Liver (tissue), 9 donors: ENCODE measurements around the gene PSMG4. TPM values are rescaled to one million over a fixed set of nuclear protein-coding genes. Genes with fewer than 3 reads are reported as not detected.
A peak's percentile ranks its signal among the peaks of the same experiment; 100 is the strongest.
"Not testable (repeated sequence)": the region's sequence is repeated elsewhere in the genome, so short reads cannot be mapped to it uniquely, and the experiment has no call there.

ENCODE experiments used
- DNase-seq: peaks from one replicate; pipeline ENCODE4 v3.0.0-alpha.2; 2017; ENCODE audit warnings: low spot score
- H3K27ac ChIP-seq, 2 donors: one replicate each; pipeline ENCODE4 v1.7.0; 2013; ENCODE audit warnings: inconsistent platforms in 2 of 2, low read length in 2 of 2, control low read depth in 1 of 2, low read depth in 1 of 2, mild to moderate bottlenecking in 1 of 2
- H3K27me3 ChIP-seq, 4 donors: one replicate each; pipeline versions ENCODE4 v1.6.1 to v1.7.0; 2013; ENCODE audit warnings: low read length in 3 of 4, inconsistent platforms in 1 of 4, mild to moderate bottlenecking in 1 of 4, moderate library complexity in 1 of 4; ENCODE audit not compliant: control insufficient read depth in 4 of 4, insufficient read depth in 4 of 4
- H3K36me3 ChIP-seq, 4 donors: one replicate each; pipeline versions ENCODE4 v1.6.1 to v1.7.0; 2013; ENCODE audit warnings: low read length in 3 of 4, mild to moderate bottlenecking in 3 of 4, low read depth in 1 of 4, moderate library complexity in 1 of 4; ENCODE audit not compliant: control insufficient read depth in 4 of 4, insufficient read depth in 3 of 4
- H3K4me1 ChIP-seq, 4 donors: one replicate each; pipeline versions ENCODE4 v1.6.1 to v1.7.0; 2013; ENCODE audit warnings: low read length in 3 of 4, mild to moderate bottlenecking in 3 of 4, moderate library complexity in 1 of 4; ENCODE audit not compliant: control insufficient read depth in 4 of 4, insufficient read depth in 4 of 4
- H3K4me3 ChIP-seq, 3 donors: one replicate each; pipeline versions ENCODE4 v1.6.1 to v1.7.0; 2013; ENCODE audit warnings: low read length in 3 of 3, control low read depth in 1 of 3, low read depth in 1 of 3, mild to moderate bottlenecking in 1 of 3
- H3K9ac ChIP-seq, 2 donors: one replicate each; pipeline ENCODE4 v1.7.0; 2013; ENCODE audit warnings: low read length in 2 of 2, mild to moderate bottlenecking in 2 of 2, moderate library complexity in 2 of 2, control low read depth in 1 of 2, low read depth in 1 of 2
- H3K9me3 ChIP-seq, 4 donors: one replicate each; pipeline versions ENCODE4 v1.6.1 to v1.7.0; 2013; ENCODE audit warnings: low read length in 3 of 4; ENCODE audit not compliant: control insufficient read depth in 4 of 4
- FOXA1 ChIP-seq: IDR thresholded peaks from 2 replicates; pipeline ENCODE4 v1.6.1; 2016; ENCODE audit warnings: antibody characterized with exemption
- HNF4G ChIP-seq: IDR thresholded peaks from 2 replicates; pipeline ENCODE4 v1.6.1; 2016; ENCODE audit warnings: antibody characterized with exemption
- JUND ChIP-seq, 2 donors: IDR thresholded peaks; 2 replicates each; pipeline ENCODE4 v1.6.1; 2016; ENCODE audit warnings: antibody characterized with exemption in 2 of 2
- NR2F2 ChIP-seq: IDR thresholded peaks from 2 replicates; pipeline ENCODE4 v1.6.1; 2016; ENCODE audit warnings: antibody characterized with exemption
- RAD21 ChIP-seq, 2 donors: IDR thresholded peaks; 2 replicates each; pipeline ENCODE4 v1.6.1; 2016; ENCODE audit warnings: antibody characterized with exemption in 2 of 2, mild to moderate bottlenecking in 2 of 2
- RXRA ChIP-seq, 2 donors: IDR thresholded peaks; 2 replicates each; pipeline ENCODE4 v1.6.1; 2017 to 2018; ENCODE audit warnings: antibody characterized with exemption in 2 of 2, mild to moderate bottlenecking in 1 of 2
- SP1 ChIP-seq: IDR thresholded peaks from 2 replicates; pipeline ENCODE4 v1.6.1; 2018; ENCODE audit warnings: antibody characterized with exemption, mild to moderate bottlenecking
- TAF1 ChIP-seq: conservative IDR thresholded peaks from 2 replicates; pipeline ENCODE4 v1.6.1; 2016; ENCODE audit warnings: antibody characterized with exemption, mild to moderate bottlenecking
- YY1 ChIP-seq: IDR thresholded peaks from 2 replicates; pipeline ENCODE4 v1.6.1; 2016; ENCODE audit warnings: antibody characterized with exemption, mild to moderate bottlenecking
- WGBS: extraction: QIAGEN DNeasy Blood & Tissue Kit; methylation state at CpG from one replicate; pipeline ENCODE4 v1.1.7; 2013; 5-methylcytosine and 5-hydroxymethylcytosine counted together
- polyA plus RNA-seq, 2 donors: library from polyadenylated mRNA; stranded (reverse) in 1 of 2; unstranded in 1 of 2; fragments of 200-250 nt in 1 of 2; fragments of >200 nt in 1 of 2; fragmentation: Nextera tagmentation in 1 of 2; extraction: Ambion mirVana in 1 of 2; gene quantifications; one replicate each; pipeline versions ENCODE4 v1.2.1 to v1.2.3, GENCODE V29; 2013 to 2015
- total RNA-seq, 2 donors: library from RNA; depleted of rRNA; stranded (reverse); fragments of >200 nt; gene quantifications; one replicate each; pipeline ENCODE4 v1.2.3, GENCODE V29; 2014
- TF ChIP-seq, protein P1 (sequence below): IDR thresholded peaks from 2 replicates; pipeline ENCODE4 v1.6.1; 2016; ENCODE audit warnings: antibody characterized with exemption
- TF ChIP-seq, protein P2 (sequence below): IDR thresholded peaks from 2 replicates; pipeline ENCODE4 v1.6.1; 2016; ENCODE audit warnings: antibody characterized with exemption, mild to moderate bottlenecking
- TF ChIP-seq, protein P3 (sequence below): fragments of 150-350 bp; IDR thresholded peaks from 2 replicates; pipeline ENCODE4 v1.5.1; 2017; ENCODE audit warnings: improper control_type of control experiment, low read depth, low read length; ENCODE audit not compliant: missing input control
- TF ChIP-seq, protein P4 (sequence below): IDR thresholded peaks from 2 replicates; pipeline ENCODE4 v1.6.1; 2016; ENCODE audit warnings: antibody characterized with exemption
- donor health status: healthy.
- donor health status: healthy.
- donor health status: healthy.
- donor health status: healthy.
- donor health status: healthy.

Gene PSMG4
- total and polyA plus RNA-seq, 4 donors, result 10.7 to 28.5 (median 15.1) TPM

DNA sequence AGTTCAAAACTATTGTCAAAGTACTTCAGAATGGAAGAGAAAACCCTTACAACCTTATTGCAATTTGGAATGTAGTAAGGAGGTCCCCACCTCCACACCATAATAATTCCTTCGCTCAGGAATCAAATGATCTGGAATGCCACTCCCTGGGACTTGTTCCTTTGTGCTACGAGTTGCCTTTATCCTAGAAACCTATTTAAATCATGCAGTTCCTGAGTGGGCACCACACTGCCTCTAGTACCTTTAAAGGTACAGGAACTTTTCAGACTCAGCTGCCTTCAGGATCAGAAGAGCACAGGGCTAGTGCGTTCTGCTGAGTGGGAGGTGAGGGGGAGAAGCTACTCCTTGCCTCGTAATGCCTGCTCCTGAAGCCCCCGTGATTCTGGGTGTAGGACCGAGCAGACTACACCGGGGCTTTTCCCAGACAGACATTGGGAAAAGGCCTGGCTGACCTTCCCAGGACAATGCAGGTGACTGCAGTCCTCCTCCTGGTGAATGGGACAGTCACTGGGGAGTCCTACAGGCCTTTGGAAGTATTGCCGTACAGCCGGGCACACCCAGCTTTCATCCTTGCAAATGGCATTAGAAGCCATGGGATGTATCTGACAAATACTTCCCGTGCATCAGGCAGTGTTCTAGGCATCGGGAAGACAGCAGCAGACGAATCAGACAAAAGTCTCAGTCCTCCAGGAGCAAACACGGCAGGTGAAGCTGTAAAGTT, 19.5 kb upstream of the PSMG4 start:
- Histone ChIP-seq H3K27me3 (no peaks in the 10 kb centered on the region), H3K9me3 (peaks cover 0 to 6% (median 0%) of the 10 kb centered on the region in 4 donors), H3K4me1 (no peaks in the 10 kb centered on the region), H3K9ac (no peak overlapping the region), H3K27ac (no peak overlapping the region), H3K4me3 (no peak overlapping the region), H3K36me3 (no peaks in the 10 kb centered on the region)
- WGBS, result 79% methylated on average over 13 of the region's 13 CpGs
- no peak for DNase-seq
- TF ChIP-seq RAD21 (IDR thresholded peaks at IDR 0.05) (peak in 1 of 2 donors; percentile 50), HNF4G (no peak)

DNA sequence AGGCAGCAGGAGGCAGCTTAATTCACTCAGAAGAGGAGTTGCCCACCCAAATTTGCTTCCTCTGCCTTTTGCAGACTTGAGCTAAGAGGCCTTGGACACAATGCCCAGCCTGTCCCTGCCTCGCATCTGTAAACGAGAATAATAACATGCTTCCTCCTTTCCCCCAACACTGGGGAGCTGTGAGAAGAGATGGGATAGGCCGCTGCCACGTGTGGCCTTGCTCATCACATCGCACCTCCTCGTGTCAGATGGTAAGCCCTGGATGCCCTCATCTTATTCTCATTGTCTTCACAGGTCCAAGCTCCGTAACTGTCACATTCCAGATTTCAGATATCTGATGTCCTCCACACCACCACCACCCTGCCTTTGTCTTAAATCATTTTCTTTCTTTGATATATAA, 18.2 kb upstream of the PSMG4 start:
- Histone ChIP-seq H3K4me3 (no peak overlapping the region), H3K27ac (no peak overlapping the region), H3K36me3 (no peaks in the 10 kb centered on the region), H3K4me1 (peaks cover 0 to 5% (median 3%) of the 10 kb centered on the region in 4 donors), H3K9ac (no peak overlapping the region), H3K27me3 (no peaks in the 10 kb centered on the region), H3K9me3 (peaks cover 0 to 6% (median 0%) of the 10 kb centered on the region in 4 donors)
- 89% methylated on average over 7 of the region's 7 CpGs for WGBS
- no peak for DNase-seq
- no peak for TF ChIP-seq FOXA1
- no peak for TF ChIP-seq RAD21 (IDR thresholded peaks at IDR 0.05)
- TF ChIP-seq TAF1, result no peak
- no peak for TF ChIP-seq NR2F2
- TF ChIP-seq, protein P1, sequence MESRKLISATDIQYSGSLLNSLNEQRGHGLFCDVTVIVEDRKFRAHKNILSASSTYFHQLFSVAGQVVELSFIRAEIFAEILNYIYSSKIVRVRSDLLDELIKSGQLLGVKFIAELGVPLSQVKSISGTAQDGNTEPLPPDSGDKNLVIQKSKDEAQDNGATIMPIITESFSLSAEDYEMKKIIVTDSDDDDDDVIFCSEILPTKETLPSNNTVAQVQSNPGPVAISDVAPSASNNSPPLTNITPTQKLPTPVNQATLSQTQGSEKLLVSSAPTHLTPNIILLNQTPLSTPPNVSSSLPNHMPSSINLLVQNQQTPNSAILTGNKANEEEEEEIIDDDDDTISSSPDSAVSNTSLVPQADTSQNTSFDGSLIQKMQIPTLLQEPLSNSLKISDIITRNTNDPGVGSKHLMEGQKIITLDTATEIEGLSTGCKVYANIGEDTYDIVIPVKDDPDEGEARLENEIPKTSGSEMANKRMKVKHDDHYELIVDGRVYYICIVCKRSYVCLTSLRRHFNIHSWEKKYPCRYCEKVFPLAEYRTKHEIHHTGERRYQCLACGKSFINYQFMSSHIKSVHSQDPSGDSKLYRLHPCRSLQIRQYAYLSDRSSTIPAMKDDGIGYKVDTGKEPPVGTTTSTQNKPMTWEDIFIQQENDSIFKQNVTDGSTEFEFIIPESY, result no peak
- TF ChIP-seq YY1, result no peak
- no peak for TF ChIP-seq JUND (IDR thresholded peaks at IDR 0.05)
- TF ChIP-seq, protein P2, sequence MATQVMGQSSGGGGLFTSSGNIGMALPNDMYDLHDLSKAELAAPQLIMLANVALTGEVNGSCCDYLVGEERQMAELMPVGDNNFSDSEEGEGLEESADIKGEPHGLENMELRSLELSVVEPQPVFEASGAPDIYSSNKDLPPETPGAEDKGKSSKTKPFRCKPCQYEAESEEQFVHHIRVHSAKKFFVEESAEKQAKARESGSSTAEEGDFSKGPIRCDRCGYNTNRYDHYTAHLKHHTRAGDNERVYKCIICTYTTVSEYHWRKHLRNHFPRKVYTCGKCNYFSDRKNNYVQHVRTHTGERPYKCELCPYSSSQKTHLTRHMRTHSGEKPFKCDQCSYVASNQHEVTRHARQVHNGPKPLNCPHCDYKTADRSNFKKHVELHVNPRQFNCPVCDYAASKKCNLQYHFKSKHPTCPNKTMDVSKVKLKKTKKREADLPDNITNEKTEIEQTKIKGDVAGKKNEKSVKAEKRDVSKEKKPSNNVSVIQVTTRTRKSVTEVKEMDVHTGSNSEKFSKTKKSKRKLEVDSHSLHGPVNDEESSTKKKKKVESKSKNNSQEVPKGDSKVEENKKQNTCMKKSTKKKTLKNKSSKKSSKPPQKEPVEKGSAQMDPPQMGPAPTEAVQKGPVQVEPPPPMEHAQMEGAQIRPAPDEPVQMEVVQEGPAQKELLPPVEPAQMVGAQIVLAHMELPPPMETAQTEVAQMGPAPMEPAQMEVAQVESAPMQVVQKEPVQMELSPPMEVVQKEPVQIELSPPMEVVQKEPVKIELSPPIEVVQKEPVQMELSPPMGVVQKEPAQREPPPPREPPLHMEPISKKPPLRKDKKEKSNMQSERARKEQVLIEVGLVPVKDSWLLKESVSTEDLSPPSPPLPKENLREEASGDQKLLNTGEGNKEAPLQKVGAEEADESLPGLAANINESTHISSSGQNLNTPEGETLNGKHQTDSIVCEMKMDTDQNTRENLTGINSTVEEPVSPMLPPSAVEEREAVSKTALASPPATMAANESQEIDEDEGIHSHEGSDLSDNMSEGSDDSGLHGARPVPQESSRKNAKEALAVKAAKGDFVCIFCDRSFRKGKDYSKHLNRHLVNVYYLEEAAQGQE, result no peak
- no peak for TF ChIP-seq RXRA (IDR thresholded peaks at IDR 0.05)
- TF ChIP-seq, protein P3, sequence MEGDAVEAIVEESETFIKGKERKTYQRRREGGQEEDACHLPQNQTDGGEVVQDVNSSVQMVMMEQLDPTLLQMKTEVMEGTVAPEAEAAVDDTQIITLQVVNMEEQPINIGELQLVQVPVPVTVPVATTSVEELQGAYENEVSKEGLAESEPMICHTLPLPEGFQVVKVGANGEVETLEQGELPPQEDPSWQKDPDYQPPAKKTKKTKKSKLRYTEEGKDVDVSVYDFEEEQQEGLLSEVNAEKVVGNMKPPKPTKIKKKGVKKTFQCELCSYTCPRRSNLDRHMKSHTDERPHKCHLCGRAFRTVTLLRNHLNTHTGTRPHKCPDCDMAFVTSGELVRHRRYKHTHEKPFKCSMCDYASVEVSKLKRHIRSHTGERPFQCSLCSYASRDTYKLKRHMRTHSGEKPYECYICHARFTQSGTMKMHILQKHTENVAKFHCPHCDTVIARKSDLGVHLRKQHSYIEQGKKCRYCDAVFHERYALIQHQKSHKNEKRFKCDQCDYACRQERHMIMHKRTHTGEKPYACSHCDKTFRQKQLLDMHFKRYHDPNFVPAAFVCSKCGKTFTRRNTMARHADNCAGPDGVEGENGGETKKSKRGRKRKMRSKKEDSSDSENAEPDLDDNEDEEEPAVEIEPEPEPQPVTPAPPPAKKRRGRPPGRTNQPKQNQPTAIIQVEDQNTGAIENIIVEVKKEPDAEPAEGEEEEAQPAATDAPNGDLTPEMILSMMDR, result no peak
- TF ChIP-seq, protein P4, sequence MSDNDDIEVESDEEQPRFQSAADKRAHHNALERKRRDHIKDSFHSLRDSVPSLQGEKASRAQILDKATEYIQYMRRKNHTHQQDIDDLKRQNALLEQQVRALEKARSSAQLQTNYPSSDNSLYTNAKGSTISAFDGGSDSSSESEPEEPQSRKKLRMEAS, result no peak
- TF ChIP-seq SP1, result no peak

GRCh38 chr6:3241745-3242144, 17.0 kb upstream of the PSMG4 start:
- WGBS, result 95% methylated on average over 4 of the region's 4 CpGs
- not testable (repeated sequence) for H3K9me3 ChIP-seq, H3K27me3 ChIP-seq, DNase-seq, H3K4me1 ChIP-seq, H3K27ac ChIP-seq, H3K4me3 ChIP-seq, H3K9ac ChIP-seq, H3K36me3 ChIP-seq
